IPS-20b (cell line): ENCODE measurements around the gene CFAP43.

Source experiments
- H3K27ac ChIP-seq: one replicate; pipeline ENCODE4 v1.5.1; 2013; ENCODE audit warnings: low read length
- H3K27me3 ChIP-seq: 2 replicates; pipeline ENCODE4 v1.6.1; 2013; ENCODE audit warnings: mild to moderate bottlenecking, low read length, inconsistent platforms; ENCODE audit not compliant: insufficient read depth
- H3K36me3 ChIP-seq: 2 replicates; pipeline ENCODE4 v1.6.1; 2013; ENCODE audit warnings: low read depth, mild to moderate bottlenecking, inconsistent platforms, low read length, moderate library complexity; ENCODE audit not compliant: insufficient read depth
- H3K4me1 ChIP-seq: 2 replicates; pipeline ENCODE4 v1.6.1; 2013; ENCODE audit warnings: mild to moderate bottlenecking, control low read depth, inconsistent platforms, low read length, moderate library complexity; ENCODE audit not compliant: insufficient read depth
- H3K4me3 ChIP-seq: 2 replicates; pipeline ENCODE4 v1.5.1; 2013; ENCODE audit warnings: mild to moderate bottlenecking, low read length, inconsistent platforms
- H3K9ac ChIP-seq: 2 replicates; pipeline ENCODE4 v1.6.1; 2013; ENCODE audit warnings: low read depth, mild to moderate bottlenecking, inconsistent platforms, low read length, moderate library complexity
- H3K9me3 ChIP-seq: 2 replicates; pipeline ENCODE4 v1.6.1; 2013; ENCODE audit warnings: mild to moderate bottlenecking, low read depth, low read length, inconsistent platforms; ENCODE audit not compliant: insufficient read depth

CFAP43 gene

DNA sequence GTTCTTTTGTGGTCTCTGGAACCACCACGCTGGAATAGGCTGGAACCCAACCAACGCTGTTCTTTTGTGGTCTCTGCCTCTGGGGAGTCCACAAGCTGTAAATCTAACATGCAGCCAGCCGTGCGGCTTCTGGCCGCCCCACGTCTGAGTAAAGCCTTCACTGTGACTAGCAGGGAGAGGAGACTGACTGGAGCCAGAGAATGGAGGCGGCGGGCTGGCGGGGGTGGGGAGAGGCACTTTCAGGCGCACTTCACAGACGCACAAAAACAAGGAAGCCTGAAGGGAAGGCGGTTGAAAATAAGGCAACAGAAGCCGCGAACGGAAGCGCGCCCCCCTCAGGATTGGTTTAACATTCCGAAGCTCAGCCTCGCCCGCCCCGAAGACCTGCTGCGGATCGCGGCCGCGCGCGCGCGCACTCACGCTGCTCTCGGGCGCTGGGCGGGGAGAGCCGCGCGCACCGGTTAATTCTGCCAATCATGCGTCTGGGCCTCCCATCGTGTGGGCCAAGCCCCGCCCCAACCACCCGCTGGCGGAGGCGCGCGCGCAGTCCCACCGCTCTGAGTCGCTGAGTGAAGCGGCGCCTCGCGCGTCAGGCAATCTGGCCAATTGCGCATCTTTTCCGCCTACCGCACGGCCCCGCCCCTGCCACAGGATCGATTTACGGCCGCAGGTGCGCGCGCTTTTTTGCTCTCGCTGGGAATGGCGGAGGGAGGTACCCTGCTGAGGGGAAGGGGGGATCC is 110.5 kb downstream of the CFAP43 start, which contains the start of gene SFR1:
Gene SFR1 (plus strand): TSS at position 687 of the 740 bp plus-strand sequence. CDS start 13 bp downstream, at position 700.
- H3K4me1 ChIP-seq: peaks cover 12% of the 10 kb centered on the region; the same call in 1 of the 2 replicates
- no peaks in the 10 kb centered on the region for H3K27me3 ChIP-seq
- peak within 1 kb of the TSS; percentile 100 for H3K27ac ChIP-seq
- H3K9ac ChIP-seq: peak within 1 kb of the TSS; percentile 99
- peak within 1 kb of the TSS; percentile 85 for H3K4me3 ChIP-seq
- no peaks in the 10 kb centered on the region for H3K9me3 ChIP-seq
- no peaks in the 10 kb centered on the region for H3K36me3 ChIP-seq

DNA sequence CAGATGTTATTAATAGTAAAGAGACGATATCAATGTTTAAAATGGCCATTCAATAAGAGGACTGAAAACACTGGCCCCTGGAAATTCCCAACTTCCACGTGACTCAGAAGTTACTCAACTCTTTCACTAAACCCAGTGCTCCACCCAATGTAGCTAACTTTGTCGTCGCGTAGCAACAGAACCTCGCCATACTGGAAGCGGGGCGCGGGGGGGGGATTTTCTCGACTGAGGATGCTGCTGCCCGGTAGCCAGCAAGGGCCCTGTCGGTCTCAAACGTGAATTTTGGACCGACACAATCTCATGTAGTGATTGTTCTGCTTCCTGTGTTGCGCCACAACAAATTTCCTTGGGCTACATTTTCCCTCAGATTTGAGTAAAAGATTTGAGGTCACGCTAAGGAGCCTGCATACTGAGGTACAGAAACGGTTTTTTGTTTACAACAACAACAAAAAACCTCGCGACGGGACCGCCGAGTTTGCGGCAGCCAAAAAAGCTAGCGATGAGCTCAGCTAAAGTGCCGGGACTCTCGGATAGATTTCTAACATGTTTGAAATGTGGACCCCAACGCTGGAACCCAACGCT is 111.2 kb downstream of the CFAP43 start:
- H3K9ac ChIP-seq: peak overlapping the region; percentile 99
- no peaks in the 10 kb centered on the region for H3K36me3 ChIP-seq
- peak overlapping the region; percentile 100 for H3K27ac ChIP-seq
- no peaks in the 10 kb centered on the region for H3K27me3 ChIP-seq
- peaks cover 12% of the 10 kb centered on the region; the same call in 1 of the 2 replicates for H3K4me1 ChIP-seq
- H3K4me3 ChIP-seq: peak overlapping the region; percentile 81
- no peaks in the 10 kb centered on the region for H3K9me3 ChIP-seq

DNA sequence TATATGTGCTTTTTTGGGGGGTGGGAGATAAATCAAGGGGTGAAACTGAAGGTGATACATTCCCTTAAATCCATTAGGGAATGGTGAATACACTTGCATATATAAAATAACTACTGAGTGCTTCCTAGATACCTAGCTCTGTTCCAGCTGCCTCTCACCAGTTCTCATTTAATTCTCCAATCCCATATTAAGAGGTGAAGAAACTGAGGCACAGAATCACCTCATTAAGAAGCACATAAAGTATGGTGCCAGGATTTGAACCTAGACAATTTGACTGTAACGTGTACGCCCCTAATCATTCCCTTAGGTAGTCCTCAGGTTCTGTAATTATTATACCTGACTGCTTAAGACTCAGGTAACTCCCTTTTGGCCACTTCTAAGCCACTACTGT is 111.7 kb downstream of the CFAP43 start:
- Histone ChIP-seq H3K4me1 (peaks cover 12% of the 10 kb centered on the region; the same call in 1 of the 2 replicates), H3K27me3 (no peaks in the 10 kb centered on the region)

DNA sequence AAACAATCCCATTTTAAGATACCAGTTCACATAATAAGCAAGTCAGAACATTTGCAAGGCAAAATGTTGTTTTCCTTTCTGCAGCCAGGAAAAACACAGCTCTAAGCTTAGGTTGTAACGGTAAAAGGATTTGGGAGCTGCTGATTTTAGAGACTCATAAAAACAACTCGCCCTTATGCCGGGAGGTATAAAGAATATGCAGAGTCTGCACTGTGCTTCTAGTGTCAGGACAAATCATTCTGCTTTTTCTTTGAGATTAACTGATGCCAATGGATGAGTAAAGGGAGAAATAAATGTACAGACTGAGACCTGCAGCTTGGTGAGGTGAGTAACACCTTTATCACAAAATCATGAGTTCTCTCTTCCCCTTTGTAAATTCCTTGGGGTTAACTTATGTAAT is 112.2 kb downstream of the CFAP43 start:
- Histone ChIP-seq H3K4me1 (peaks cover 12% of the 10 kb centered on the region; the same call in 1 of the 2 replicates), H3K36me3 (no peaks in the 10 kb centered on the region), H3K4me3 (no peak overlapping the region), H3K9me3 (no peaks in the 10 kb centered on the region), H3K9ac (peak overlapping the region; percentile 99; the same call in 1 of the 2 replicates), H3K27me3 (no peaks in the 10 kb centered on the region), H3K27ac (no peak overlapping the region)

More for the DNA sequence above, 111.7 kb downstream of the CFAP43 start:
- H3K36me3 ChIP-seq: no peaks in the 10 kb centered on the region
- H3K27ac ChIP-seq: peak overlapping the region; percentile 100
- H3K4me3 ChIP-seq: peak overlapping the region; percentile 81
- peak overlapping the region; percentile 99; the same call in 1 of the 2 replicates for H3K9ac ChIP-seq
- no peaks in the 10 kb centered on the region for H3K9me3 ChIP-seq

DNA sequence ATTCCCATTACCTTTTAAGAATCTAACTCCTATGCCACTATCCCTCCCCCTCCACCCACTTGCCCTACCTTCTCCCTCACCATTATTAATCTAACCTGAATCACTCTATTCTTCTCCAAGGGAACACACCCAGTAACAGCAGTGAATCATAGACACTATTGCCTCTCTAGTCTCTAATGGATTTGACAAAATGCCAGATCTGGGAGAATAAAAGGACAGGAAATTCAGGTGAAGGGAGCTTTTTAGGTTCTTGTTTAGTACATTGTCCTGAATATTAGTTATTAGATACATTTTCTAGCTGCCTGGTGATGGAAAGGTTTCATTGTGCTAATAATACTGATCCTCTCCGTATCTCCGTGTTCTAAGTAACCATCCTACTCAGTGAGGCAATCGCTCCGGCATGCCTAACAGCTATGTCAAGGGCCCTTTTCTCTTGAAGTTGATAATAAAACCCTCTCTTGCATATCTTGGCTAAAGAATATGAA is 114.3 kb downstream of the CFAP43 start:
- H3K4me1 ChIP-seq: peaks cover 12% of the 10 kb centered on the region; the same call in 1 of the 2 replicates
- H3K9ac ChIP-seq: no peak overlapping the region
- no peaks in the 10 kb centered on the region for H3K27me3 ChIP-seq
- no peak overlapping the region for H3K4me3 ChIP-seq
- no peak overlapping the region for H3K27ac ChIP-seq
- H3K36me3 ChIP-seq: no peaks in the 10 kb centered on the region
- H3K9me3 ChIP-seq: no peaks in the 10 kb centered on the region

DNA sequence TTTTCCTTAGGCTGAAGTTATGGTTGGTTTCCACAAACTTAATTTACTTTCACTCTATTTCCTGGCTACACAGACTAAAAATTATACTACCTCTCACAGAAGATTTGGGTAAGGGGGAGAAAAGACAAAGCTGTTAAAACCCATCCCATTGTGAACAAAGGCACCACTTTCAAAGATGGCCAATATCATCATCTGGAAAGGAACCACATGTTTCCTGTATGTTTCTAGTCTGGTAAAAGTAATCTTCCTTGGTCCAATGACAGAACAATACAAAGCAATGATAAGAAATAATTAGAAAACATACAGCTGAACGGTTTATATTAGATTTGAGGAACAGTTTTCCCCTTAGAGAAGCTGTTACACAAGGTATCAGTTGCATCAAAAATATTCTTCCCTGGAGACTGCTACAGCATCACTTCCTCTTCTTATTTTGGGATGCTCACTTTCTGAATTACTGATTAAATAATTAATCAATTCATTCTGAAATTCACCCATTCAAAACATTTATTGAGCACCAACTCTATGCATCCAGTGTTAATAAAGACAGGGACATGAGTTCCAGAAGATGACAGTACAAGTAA is 118.7 kb downstream of the CFAP43 start:
- Histone ChIP-seq H3K9ac (no peak overlapping the region), H3K4me3 (no peak overlapping the region), H3K36me3 (no peaks in the 10 kb centered on the region), H3K4me1 (no peaks in the 10 kb centered on the region), H3K27ac (no peak overlapping the region), H3K9me3 (no peaks in the 10 kb centered on the region), H3K27me3 (no peaks in the 10 kb centered on the region)

DNA sequence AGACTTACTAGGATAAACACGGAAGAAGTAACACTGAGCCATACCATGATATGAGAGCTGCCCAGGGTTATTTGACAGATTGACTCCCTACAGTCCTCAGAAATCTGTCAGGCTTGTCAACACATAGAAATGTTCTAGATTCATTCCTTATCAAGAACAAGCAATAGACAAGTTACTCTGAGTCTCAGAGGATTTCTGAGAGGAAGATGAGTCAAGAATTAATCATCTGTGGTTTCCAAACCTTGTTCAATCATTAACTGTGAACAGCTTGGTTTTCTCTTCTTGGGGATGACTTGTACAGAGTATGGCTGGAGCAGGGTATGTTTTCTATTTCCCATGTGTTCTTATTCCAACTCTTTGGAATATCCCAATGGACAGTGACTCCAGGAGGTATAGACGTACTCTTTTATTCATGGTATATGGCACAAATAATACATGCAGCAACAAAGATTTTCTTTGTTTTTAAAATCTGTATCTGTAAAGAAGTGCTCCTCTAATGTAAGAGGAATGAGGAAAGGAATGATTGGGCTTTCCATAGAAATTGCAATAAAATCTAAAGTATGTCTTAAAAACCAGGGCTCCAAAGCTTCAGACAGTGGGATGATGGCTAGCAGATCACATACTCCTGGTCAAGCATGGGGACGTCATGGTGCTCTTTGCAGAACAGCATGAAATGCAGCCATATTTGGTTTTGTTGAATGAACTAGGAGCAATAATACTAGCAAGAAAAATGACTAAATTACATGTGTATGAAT is 122.1 kb downstream of the CFAP43 start:
- no peaks in the 10 kb centered on the region for H3K4me1 ChIP-seq
- H3K9me3 ChIP-seq: no peaks in the 10 kb centered on the region
- H3K4me3 ChIP-seq: no peak overlapping the region
- no peak overlapping the region for H3K27ac ChIP-seq
- no peaks in the 10 kb centered on the region for H3K36me3 ChIP-seq
- no peaks in the 10 kb centered on the region for H3K27me3 ChIP-seq
- H3K9ac ChIP-seq: no peak overlapping the region

DNA sequence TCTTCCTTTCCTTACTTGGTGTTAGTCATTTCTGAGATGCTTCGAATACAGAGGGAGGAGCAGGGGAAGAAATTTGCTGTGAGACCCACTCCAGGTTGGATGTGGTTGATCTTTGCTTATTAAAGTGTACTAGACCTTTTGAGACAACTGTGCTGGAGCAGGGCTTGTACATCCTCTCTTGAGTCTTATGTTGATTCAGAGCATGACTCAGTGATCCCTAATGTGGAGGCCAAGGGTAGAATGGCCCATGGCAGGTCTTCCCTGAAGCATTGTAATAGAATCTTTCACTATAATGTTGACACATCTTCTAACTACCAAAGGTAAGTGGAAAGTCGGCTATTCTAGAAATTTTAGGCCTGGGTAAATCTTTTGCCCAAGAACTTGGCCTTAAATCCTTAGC is 127.2 kb downstream of the CFAP43 start:
- H3K9me3 ChIP-seq: no peaks in the 10 kb centered on the region
- H3K4me3 ChIP-seq: no peak overlapping the region
- no peaks in the 10 kb centered on the region for H3K27me3 ChIP-seq
- no peaks in the 10 kb centered on the region for H3K36me3 ChIP-seq
- H3K27ac ChIP-seq: no peak overlapping the region
- H3K9ac ChIP-seq: no peak overlapping the region
- no peaks in the 10 kb centered on the region for H3K4me1 ChIP-seq

DNA sequence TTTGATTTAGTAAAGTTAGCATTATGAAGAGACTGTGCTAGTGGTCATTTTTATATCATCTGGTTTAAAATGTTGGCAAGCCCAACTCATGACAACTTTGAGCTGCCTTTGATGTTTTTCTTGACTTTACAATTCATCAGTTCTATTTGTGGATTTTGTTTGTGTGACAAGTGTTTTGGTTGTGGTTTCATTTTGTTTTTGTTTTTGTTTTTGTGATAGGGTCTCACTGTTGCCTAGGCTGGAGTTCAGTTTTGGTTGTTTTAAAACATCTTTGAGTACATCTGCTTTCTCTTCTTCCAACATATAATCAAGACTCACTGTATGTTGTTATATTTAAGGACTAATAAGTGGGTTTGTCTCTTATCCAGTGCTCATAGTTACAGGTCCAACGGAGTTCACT is 127.7 kb downstream of the CFAP43 start:
- H3K27ac ChIP-seq: no peak overlapping the region
- no peaks in the 10 kb centered on the region for H3K27me3 ChIP-seq
- no peak overlapping the region for H3K4me3 ChIP-seq
- H3K9ac ChIP-seq: no peak overlapping the region
- H3K4me1 ChIP-seq: no peaks in the 10 kb centered on the region
- no peaks in the 10 kb centered on the region for H3K36me3 ChIP-seq
- H3K9me3 ChIP-seq: no peaks in the 10 kb centered on the region

DNA sequence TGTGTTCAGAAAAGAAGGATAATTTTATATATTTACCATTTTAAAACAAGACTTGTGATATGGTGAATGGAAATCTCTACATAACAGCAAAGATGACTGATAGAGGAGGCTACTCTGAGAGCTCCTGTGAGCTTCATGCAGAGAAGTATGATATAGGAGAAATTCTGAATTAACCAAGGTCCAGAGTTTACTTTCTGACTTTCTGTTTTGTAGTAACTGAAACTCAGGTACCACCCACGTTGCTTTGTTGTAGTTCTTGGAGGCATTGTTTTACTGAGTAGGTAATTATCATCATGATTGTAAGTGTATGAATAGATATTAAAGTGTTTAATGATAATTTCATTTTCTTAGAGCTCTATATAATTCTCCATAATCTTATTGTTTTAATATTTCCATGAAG is 128.2 kb downstream of the CFAP43 start:
- no peaks in the 10 kb centered on the region for H3K36me3 ChIP-seq
- H3K27ac ChIP-seq: no peak overlapping the region
- no peaks in the 10 kb centered on the region for H3K9me3 ChIP-seq
- no peaks in the 10 kb centered on the region for H3K27me3 ChIP-seq
- no peaks in the 10 kb centered on the region for H3K4me1 ChIP-seq
- no peak overlapping the region for H3K9ac ChIP-seq
- H3K4me3 ChIP-seq: no peak overlapping the region

DNA sequence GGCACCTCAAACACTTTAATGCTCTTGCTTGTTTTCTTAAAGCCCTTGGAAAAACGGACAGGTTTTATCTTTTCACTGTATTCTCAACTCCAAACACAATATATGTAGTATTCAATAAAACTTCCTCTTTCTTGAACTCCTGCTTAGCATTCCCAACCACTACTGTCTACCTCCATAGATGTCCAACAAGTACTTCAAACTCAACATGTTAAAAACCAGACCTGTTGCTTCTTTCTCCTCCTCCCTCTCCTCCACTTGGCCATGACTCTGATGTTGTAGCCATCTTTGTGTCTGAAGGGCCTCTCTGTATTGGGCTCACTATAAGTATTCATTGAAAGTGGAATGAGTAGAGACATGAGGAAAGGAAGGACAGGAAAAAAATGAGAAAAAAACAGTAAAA is 130.3 kb downstream of the CFAP43 start:
- Histone ChIP-seq H3K4me1 (no peaks in the 10 kb centered on the region), H3K36me3 (no peaks in the 10 kb centered on the region), H3K4me3 (no peak overlapping the region), H3K9ac (no peak overlapping the region), H3K9me3 (peaks cover 6% of the 10 kb centered on the region; the same call in 1 of the 2 replicates), H3K27me3 (no peaks in the 10 kb centered on the region), H3K27ac (no peak overlapping the region)
